Measurements from ENCODE around the gene SNX13.

- TF ChIP-seq, protein P1, sequence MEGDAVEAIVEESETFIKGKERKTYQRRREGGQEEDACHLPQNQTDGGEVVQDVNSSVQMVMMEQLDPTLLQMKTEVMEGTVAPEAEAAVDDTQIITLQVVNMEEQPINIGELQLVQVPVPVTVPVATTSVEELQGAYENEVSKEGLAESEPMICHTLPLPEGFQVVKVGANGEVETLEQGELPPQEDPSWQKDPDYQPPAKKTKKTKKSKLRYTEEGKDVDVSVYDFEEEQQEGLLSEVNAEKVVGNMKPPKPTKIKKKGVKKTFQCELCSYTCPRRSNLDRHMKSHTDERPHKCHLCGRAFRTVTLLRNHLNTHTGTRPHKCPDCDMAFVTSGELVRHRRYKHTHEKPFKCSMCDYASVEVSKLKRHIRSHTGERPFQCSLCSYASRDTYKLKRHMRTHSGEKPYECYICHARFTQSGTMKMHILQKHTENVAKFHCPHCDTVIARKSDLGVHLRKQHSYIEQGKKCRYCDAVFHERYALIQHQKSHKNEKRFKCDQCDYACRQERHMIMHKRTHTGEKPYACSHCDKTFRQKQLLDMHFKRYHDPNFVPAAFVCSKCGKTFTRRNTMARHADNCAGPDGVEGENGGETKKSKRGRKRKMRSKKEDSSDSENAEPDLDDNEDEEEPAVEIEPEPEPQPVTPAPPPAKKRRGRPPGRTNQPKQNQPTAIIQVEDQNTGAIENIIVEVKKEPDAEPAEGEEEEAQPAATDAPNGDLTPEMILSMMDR (conservative IDR thresholded peaks at IDR 0.05; ENCODE audit: low read depth, low read length) = no peak
- no peak for TF ChIP-seq RCOR1 (IDR thresholded peaks at IDR 0.05; ENCODE audit: insufficient replicate concordance, low read length)
- no peak for TF ChIP-seq POLR2A (IDR thresholded peaks at IDR 0.05; ENCODE audit: low read depth, low read length)
- no peak for TF ChIP-seq RFX5 (IDR thresholded peaks at IDR 0.05; ENCODE audit: low read depth, low read length)
- no peak for TF ChIP-seq MAZ (IDR thresholded peaks at IDR 0.05; ENCODE audit: borderline replicate concordance, low read depth, low read length)
- TF ChIP-seq SMC3 (IDR thresholded peaks at IDR 0.05; ENCODE audit: low read depth, low read length) = no peak
- no peak for TF ChIP-seq FOS (IDR thresholded peaks at IDR 0.05; ENCODE audit: low read depth, low read length)
- TF ChIP-seq NFE2L2 (IDR thresholded peaks at IDR 0.05; ENCODE audit: low read depth, low read length) = no peak
- no peak for TF ChIP-seq USF2 (IDR thresholded peaks at IDR 0.05; ENCODE audit: low read depth, low read length)
- TF ChIP-seq, protein P2, sequence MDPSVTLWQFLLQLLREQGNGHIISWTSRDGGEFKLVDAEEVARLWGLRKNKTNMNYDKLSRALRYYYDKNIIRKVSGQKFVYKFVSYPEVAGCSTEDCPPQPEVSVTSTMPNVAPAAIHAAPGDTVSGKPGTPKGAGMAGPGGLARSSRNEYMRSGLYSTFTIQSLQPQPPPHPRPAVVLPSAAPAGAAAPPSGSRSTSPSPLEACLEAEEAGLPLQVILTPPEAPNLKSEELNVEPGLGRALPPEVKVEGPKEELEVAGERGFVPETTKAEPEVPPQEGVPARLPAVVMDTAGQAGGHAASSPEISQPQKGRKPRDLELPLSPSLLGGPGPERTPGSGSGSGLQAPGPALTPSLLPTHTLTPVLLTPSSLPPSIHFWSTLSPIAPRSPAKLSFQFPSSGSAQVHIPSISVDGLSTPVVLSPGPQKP (IDR thresholded peaks at IDR 0.05; ENCODE audit: borderline replicate concordance, low read depth, low read length) = no peak
Measured at GRCh38 chr7:17771901-17772408, 168.3 kb downstream of the SNX13 start.
